Transverse colon (tissue), 4 donors: ENCODE data around the gene PPP1R7. TPM values are rescaled to one million over a fixed set of nuclear protein-coding genes. Genes with fewer than 3 reads are reported as not detected.

Source experiments
- DNase-seq: peaks from one replicate; pipeline ENCODE4 v3.0.0-alpha.2; 2019
- H3K27ac ChIP-seq, 4 donors: fragments of 200-600 bp; sonication (generic); 2 replicates each; pipeline ENCODE4 v1.5.1; 2016 to 2018; ENCODE audit warnings: inconsistent platforms in 4 of 4
- H3K27me3 ChIP-seq: fragments of 200-600 bp; sonication (generic); 2 replicates; pipeline ENCODE4 v1.5.1; 2017; ENCODE audit warnings: inconsistent platforms
- H3K36me3 ChIP-seq, 4 donors: fragments of 200-600 bp; sonication (generic); 2 replicates each; pipeline ENCODE4 v1.5.1; 2017 to 2019; ENCODE audit warnings: inconsistent platforms in 4 of 4
- H3K4me1 ChIP-seq, 4 donors: fragments of 200-600 bp; sonication (generic); 2 replicates each; pipeline ENCODE4 v1.5.1; 2017 to 2020; ENCODE audit warnings: inconsistent platforms in 4 of 4
- H3K4me3 ChIP-seq, 4 donors: fragments of 200-600 bp; sonication (generic); 1 replicate in 1 of 4; 2 replicates in 3 of 4; pipeline versions ENCODE4 v1.5.1 to v1.6.1; 2017 to 2019; ENCODE audit warnings: inconsistent platforms in 4 of 4
- H3K9me3 ChIP-seq, 2 donors: fragments of 200-600 bp; sonication (generic); 2 replicates each; pipeline ENCODE4 v1.5.1; 2017 to 2019; ENCODE audit warnings: inconsistent platforms in 2 of 2
- EP300 ChIP-seq: sonication (generic); formaldehyde crosslinking; IDR thresholded peaks from one replicate; pipeline ENCODE4 v1.6.1; 2017; ENCODE audit warnings: antibody characterized with exemption, low read depth
- POLR2A ChIP-seq: fragments of 450-650 bp; IDR thresholded peaks from one replicate; pipeline ENCODE4 v1.6.1; 2016; ENCODE audit warnings: antibody characterized with exemption, mild to moderate bottlenecking, moderate library complexity
- POLR2AphosphoS5 ChIP-seq, 3 donors: sonication (generic); formaldehyde crosslinking; IDR thresholded peaks; one replicate each; pipeline ENCODE4 v1.6.1; 2016; ENCODE audit warnings: antibody characterized with exemption in 3 of 3
- WGBS, 2 donors: methylation state at CpG; one replicate each; pipeline ENCODE4 v1.1.5; 2018; ENCODE audit warnings: low coverage in 1 of 2; 5-methylcytosine and 5-hydroxymethylcytosine counted together
- in situ Hi-C, 4 donors: fragments of 200-750 bp; cut with MboI; loops; one replicate each; pipeline versions ENCODE4 v1.15.0 to v1.15.1; 2017; ENCODE audit warnings: low sequenced_read_pairs in 3 of 4, low pct_ligation_motif_present in 1 of 4, low pct_unique_long_range_greater_than_20kb in 1 of 4
- intact Hi-C: fragments of 100-400 bp; cut with DNase I; formaldehyde crosslinking; loops from one replicate; pipeline ENCODE4 v1.15.1; 2023; ENCODE audit warnings: low total_unique reads
- total RNA-seq, 4 donors: library from RNA; depleted of rRNA; stranded (reverse); fragments of >200 nt; gene quantifications; one replicate each; pipeline ENCODE4 v1.1.0, GENCODE V29; 2016
- TF ChIP-seq, protein P1 (sequence below), 5 experiments: fragments of 200-600 bp in 3 of 5; fragments of 450-650 bp in 2 of 5; sonication (generic) in 3 of 5; IDR thresholded peaks; 1 replicate in 2 of 5; 2 replicates in 3 of 5; pipeline ENCODE4 v1.5.1; 2016 to 2017; ENCODE audit warnings: antibody characterized with exemption in 5 of 5, inconsistent platforms in 3 of 5, mild to moderate bottlenecking in 2 of 5, moderate library complexity in 1 of 5

PPP1R7 gene
- total RNA-seq, 4 donors from 2014 or later: 10.8 to 84.2 (median 46.5) TPM

DNA sequence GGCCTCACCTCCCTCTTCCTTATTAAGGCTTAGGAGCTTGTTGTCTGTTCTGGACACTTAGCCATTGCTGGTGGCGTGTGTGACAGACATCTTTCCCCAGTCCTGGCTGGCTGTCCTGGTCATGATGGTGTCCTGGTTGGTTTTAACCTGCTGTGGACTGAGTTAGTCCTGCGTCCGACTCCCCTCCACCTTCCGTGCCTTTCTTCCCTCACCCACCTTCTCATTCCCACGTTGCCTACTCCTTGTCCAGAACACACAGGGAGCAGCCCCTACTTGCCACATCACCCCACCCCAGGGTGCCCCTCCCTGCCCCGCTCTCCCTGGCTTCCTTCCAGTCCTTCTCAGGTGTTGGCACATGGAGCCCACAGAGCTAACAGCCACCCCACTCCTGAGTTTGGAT, 47.7 kb downstream of the PPP1R7 start:
- no peak for DNase-seq
- intact Hi-C loops: no loop called here
- Histone ChIP-seq H3K9me3 (no peaks in the 10 kb centered on the region), H3K4me3 (no peak overlapping the region), H3K27me3 (no peaks in the 10 kb centered on the region), H3K4me1 (no peaks in the 10 kb centered on the region), H3K27ac (no peak overlapping the region), H3K36me3 (no peaks in the 10 kb centered on the region)
- no peak for TF ChIP-seq POLR2AphosphoS5 (IDR thresholded peaks at IDR 0.05)
- TF ChIP-seq POLR2A: no peak
- TF ChIP-seq EP300: no peak
- TF ChIP-seq, protein P1, sequence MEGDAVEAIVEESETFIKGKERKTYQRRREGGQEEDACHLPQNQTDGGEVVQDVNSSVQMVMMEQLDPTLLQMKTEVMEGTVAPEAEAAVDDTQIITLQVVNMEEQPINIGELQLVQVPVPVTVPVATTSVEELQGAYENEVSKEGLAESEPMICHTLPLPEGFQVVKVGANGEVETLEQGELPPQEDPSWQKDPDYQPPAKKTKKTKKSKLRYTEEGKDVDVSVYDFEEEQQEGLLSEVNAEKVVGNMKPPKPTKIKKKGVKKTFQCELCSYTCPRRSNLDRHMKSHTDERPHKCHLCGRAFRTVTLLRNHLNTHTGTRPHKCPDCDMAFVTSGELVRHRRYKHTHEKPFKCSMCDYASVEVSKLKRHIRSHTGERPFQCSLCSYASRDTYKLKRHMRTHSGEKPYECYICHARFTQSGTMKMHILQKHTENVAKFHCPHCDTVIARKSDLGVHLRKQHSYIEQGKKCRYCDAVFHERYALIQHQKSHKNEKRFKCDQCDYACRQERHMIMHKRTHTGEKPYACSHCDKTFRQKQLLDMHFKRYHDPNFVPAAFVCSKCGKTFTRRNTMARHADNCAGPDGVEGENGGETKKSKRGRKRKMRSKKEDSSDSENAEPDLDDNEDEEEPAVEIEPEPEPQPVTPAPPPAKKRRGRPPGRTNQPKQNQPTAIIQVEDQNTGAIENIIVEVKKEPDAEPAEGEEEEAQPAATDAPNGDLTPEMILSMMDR (IDR thresholded peaks at IDR 0.05): no peak
- 86 to 94% methylated on average over 3 to 6 of the region's 6 CpGs for WGBS, 2 donors
- in situ Hi-C loops: no loop called here

DNA sequence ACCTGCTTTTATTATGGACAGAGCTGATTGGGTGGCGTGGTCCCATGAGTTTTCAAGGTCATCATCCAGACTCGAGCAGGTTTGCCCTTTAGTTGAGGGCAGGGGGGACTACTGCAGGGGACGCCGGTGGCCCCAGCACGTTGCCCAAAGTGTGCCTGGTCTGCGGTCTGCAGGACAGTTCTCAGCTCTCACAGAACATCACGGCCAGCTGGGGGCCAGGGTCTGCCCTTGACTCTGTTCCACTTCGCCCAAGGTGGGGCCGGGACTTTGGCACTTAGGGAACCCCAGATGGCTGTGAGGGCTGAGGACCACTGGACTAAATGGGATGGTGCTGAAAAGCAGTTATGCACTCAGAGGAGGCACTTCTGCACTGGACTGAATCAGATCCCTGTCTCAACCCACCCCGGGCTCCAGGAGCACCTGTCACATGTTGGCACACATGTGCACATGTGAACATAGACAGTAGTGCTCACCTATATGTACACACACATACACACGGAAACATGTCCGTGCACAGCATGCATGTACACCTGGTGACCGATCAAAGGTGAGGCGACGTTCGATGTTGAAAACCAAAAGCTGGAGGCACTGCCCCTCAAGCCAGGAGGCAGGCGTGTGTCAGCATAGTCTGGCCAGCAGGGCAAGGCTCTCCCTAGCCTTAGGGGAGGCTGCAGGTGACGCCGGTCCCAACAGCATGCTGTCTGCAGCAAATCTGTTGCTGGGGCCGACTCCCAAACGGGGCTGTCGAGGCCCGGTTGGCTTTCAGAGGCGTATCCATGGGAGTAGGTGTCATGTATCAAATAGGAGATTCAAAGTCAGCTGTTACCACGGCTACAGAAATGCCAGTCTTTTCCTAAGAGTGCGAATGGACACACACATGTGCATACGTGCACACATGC, 48.4 kb downstream of the PPP1R7 start:
- Histone ChIP-seq H3K27me3 (no peaks in the 10 kb centered on the region), H3K4me1 (no peaks in the 10 kb centered on the region), H3K27ac (no peak overlapping the region), H3K36me3 (no peaks in the 10 kb centered on the region), H3K9me3 (no peaks in the 10 kb centered on the region), H3K4me3 (no peak overlapping the region)
- 85% methylated on average over 24 of the region's 27 CpGs; no CpG with 5 or more reads in 1 of the 2 donors for WGBS, 2 donors
- TF ChIP-seq, protein P1 (IDR thresholded peaks at IDR 0.05): no peak
- TF ChIP-seq EP300 (no peak), POLR2AphosphoS5 (IDR thresholded peaks at IDR 0.05) (no peak), POLR2A (no peak)
- in situ Hi-C loops: no loop called here
- DNase-seq: no peak
- intact Hi-C loops: no loop called here

DNA sequence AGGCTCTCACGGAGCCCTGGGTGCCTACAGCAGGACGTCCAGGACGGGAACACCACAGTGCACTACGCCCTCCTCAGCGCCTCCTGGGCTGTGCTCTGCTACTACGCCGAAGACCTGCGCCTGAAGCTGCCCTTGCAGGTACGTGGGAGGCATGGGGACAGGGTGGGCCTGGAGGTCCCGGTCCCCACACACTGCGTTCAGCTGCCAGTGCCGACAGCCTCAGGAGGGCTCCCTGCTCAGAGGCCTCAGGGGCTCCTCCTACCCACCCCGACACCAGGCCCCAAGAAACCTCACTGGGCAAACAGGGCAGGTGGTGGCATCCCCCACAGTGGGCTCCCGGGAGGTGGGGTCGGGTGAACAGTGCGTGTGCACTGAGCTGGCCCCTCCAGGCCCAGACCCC, 49.0 kb downstream of the PPP1R7 start:
- intact Hi-C loops: no loop called here
- no peak for DNase-seq
- H3K4me1 ChIP-seq: no peaks in the 10 kb centered on the region
- no peaks in the 10 kb centered on the region for H3K27me3 ChIP-seq
- no peaks in the 10 kb centered on the region for H3K9me3 ChIP-seq
- 89% methylated on average over 12 of the region's 16 CpGs; no CpG with 5 or more reads in 1 of the 2 donors for WGBS, 2 donors
- no peak overlapping the region for H3K27ac ChIP-seq
- H3K4me3 ChIP-seq: no peak overlapping the region
- TF ChIP-seq, protein P1 (IDR thresholded peaks at IDR 0.05): no peak
- TF ChIP-seq EP300 (no peak), POLR2AphosphoS5 (IDR thresholded peaks at IDR 0.05) (no peak), POLR2A (no peak)
- H3K36me3 ChIP-seq: no peaks in the 10 kb centered on the region
- in situ Hi-C loops: no loop called here

DNA sequence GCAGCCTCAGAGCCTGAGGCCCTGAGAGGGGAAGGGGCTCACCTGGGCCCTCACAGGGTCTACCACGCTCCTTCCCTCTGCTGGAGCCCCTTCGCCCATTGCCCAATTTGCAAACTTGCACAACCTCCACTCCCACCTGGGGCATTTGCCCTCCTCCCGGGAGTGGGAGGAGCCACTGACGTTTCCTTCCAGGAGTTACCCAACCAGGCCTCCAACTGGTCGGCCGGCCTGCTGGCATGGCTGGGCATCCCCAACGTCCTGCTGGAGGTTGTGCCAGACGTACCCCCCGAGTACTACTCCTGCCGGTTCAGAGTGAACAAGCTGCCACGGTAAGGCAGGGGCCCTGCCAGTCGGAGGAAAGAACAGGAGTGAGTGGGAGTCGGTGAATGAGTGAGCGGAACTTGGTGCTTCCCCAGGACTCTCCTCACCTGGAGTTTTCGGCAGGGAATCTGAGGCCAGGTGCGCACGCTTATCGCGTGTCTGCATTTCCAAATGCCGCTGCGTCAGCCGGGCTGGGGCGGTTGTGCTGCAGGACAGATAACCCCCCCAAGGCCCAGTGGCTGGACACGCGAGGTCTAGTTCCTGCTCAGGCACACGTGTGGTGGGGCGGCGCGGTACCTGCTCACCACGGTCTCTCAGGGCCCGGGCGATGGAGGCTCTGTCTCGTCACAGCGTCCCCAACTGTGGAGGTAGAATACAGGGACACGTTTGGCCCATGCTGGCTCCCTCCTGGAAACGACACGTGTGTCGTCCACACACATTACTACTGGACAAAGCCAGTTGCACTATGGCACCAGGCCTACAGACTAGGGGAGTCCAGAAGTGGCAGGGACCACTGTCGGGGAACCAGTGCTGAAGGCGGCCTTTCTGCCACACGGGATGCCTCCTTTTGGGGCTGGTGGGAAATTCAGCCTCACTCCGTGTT, 49.9 kb downstream of the PPP1R7 start:
- Histone ChIP-seq H3K27ac (no peak overlapping the region), H3K36me3 (no peaks in the 10 kb centered on the region), H3K4me1 (no peaks in the 10 kb centered on the region), H3K9me3 (no peaks in the 10 kb centered on the region), H3K27me3 (no peaks in the 10 kb centered on the region), H3K4me3 (no peak overlapping the region)
- intact Hi-C loops: no loop called here
- no peak for TF ChIP-seq POLR2AphosphoS5 (IDR thresholded peaks at IDR 0.05)
- TF ChIP-seq, protein P1 (IDR thresholded peaks at IDR 0.05): no peak
- TF ChIP-seq POLR2A: no peak
- TF ChIP-seq EP300: no peak
- in situ Hi-C loops: no loop called here
- no peak for DNase-seq
- whole genome bisulfite sequencing, 2 donors: 89 to 100% methylated on average over 2 to 42 of the region's 42 CpGs
